Glomerular visceral epithelial cell (primary cell): ENCODE data around the gene CDK6.
A peak's percentile ranks its signal among the peaks of the same experiment; 100 is the strongest.

Experiments used
- DNase-seq: peaks from one replicate; pipeline ENCODE4 v3.0.0-alpha.2; 2016; ENCODE audit errors: extremely low spot score

Gene CDK6

GRCh38 chr7:92645114-92646061 is 191.0 kb downstream of the CDK6 start:
- DNase-seq, result peak; percentile 13

GRCh38 chr7:92644406-92645113 is 191.8 kb downstream of the CDK6 start:
- peak; percentile 40 for DNase-seq

- DNase-seq, result no peak
Measured at GRCh38 chr7:92643821-92644220, 192.6 kb downstream of the CDK6 start.

- DNase-seq, result peak; percentile 90
Measured at GRCh38 chr7:92641921-92642511, 194.4 kb downstream of the CDK6 start.

DNA sequence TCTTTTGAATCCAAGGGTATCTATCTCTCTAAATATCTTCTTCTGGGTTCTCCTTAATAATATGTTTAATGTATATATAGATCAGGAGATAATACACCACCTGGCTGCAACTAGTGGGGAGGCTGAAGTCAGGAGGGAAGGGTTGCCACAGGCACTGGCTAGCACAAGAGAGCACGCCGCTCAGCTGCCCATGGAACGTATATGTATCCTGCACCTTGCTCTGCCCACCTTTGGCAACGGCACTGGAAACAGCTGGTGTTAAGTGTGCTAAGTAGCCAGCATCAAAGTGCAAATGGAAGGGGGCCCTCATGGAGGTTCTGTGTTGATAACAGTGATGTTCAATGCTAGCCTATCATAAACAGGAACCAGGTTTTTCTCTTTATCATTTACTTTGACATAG is 196.4 kb downstream of the CDK6 start:
- DNase-seq, result no peak

DNA sequence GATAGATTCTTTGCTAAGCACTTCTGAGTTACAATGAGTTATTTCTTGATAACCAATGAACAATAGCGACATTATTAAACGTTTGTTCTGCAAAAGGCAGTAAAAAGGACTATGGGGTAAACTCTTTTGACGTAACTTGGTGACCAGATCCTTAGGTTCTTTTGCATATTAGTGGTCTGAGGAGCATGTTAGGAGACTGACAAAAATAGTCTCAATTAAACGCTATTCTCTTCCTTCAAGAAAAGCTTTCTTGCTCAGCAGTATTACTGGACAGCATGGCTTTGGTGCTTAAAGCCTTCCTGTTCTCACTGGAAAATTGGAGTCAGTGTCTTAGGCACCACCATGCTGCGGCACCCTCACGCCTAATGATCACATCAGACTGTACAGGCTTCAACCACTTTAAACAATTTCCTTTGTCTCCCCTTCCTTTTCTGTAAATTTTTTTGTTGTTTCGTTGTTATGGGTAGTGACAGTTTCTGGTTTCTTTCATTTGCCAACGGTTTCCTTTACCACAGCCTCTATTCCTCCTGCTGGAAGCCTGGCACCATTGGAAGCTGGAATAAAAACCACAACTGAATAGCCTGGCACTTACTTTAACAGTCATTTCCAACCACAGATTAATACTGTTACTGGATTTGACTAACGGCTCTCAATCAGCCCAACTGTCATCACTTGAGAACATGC is 197.0 kb downstream of the CDK6 start:
- peak; percentile 82 for DNase-seq

DNA sequence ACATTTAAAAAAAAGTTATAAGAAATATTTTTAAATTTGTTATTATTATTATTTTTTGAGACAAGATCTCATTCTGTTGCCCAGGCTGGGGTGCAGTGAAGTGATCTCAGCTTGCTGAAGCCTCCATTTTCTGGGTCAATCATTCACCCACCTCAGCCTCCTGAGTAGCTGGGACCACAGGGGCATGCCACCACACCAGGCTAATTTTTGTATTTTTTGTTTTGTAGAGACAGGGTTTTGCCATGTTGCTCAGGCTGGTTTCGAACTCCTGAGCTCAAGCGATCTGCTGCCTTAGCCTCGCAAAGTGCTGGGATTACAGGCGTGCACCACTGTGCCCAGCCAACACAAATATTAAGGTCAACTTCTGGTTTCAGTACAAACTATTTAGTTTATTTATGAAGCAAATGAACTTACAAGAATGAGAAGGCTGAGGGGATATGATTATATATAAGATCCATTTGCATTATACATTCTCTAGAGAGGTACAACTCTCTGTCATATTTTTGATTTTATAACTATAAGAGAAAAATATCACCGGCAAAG is 200.3 kb downstream of the CDK6 start:
- peak; percentile 18 for DNase-seq

GRCh38 chr7:92635538-92635937 is 200.8 kb downstream of the CDK6 start:
- DNase-seq, result no peak

- peak; percentile 87 for DNase-seq
Measured at GRCh38 chr7:92634924-92635519, 201.4 kb downstream of the CDK6 start.

DNA sequence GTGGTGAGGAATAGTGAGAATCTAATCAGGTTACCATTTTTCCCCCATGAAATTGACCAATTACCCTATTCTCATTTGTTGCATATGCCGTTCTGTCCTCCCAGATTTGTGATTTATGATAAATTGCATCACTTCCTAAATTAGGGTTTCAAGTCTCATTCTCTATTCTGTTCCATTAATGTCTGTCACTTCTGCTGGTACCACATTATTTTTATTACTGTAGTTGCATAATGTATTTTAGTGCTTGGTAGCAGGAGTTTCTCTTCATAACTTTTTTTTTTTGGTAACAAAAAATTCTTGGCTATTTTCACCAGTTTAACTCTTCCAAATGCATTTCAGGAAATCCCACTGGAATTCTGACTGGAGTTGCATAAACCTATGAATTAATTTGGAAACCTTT is 202.2 kb downstream of the CDK6 start:
- peak; percentile 26 for DNase-seq

DNA sequence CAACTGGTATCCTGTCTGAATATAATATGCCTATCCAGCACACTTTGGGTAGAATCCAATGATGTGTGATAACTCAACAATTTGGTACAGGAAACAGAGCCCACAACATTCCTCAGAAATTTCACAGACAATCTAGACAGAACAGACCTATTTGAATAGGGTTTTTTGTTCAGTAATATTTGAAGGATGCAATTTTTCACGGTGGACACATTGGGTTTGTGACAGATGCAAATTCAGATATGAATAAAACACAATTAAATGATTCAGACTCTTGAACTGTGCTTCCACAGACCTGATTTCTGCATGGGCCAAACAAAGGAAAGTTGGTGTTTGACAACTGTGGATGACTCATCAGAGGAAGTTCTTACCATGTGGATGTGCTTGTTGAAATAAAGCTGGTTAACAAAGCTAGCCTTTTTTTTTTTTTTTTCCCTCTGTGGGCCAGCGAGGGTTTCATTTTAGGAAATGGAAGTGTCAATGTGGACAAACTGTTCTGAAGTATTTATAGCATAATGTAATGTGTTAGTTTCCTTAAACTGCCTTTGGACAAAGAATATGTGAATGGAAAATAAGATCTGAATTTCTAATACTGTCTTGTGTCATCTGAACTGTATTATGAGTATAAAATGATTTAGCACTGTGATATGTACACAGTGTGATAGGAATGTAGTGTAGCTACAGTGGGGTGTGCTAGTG is 203.0 kb downstream of the CDK6 start:
- DNase-seq, result peak; percentile 86

- no peak for DNase-seq
Measured at GRCh38 chr7:92632791-92633190, 203.6 kb downstream of the CDK6 start.

DNA sequence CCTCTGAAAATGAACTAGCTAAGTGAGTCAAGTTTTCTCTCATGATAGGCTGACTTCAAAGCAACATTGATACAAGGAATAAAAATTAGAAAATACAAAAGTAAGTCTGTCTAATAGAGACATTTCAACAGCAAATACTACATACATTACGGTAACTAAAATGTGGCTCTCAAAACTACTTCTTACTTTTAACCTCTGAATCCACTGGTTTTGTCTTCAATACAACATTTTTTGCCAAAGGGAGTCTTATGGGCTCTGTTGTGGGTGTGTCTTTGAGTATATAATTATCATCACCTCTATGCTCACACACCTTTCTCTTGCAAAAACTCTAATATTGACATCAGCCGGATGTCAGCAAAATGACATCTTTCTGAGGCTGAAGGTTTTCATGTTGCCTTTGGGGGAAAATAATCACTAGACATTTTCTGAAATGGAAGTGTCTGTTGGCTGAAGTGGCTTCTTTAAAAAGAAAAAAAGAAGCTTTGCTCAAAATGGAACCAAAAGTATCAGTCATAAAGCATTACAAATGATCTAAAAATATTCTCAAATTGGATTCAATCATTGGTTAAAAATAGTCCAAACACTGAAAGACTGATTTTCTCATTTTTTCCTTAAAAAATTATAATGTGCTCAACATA is 204.4 kb downstream of the CDK6 start:
- no peak for DNase-seq

GRCh38 chr7:92631067-92631849 is 205.1 kb downstream of the CDK6 start:
- peak; percentile 37 for DNase-seq

GRCh38 chr7:92629779-92630178 is 206.6 kb downstream of the CDK6 start:
- no peak for DNase-seq

DNA sequence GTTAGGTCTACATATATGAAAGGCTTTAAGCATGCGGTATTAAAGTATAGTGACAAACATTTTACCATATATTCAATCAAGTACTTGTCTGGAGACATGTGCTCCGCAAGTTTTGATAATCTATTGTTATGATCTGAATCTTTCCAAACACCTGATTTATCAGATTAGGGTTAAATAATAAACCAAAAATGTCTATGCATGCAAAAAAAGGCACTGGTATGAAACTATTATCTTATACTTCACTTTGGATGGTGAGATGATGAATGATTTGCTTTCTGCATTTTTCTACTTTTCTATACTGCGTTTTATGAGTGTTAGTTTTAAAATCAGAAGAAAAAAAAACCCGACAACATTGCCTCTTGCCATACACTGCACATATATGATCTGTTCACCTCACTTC is 208.4 kb downstream of the CDK6 start:
- DNase-seq, result no peak

GRCh38 chr7:92626281-92626809 is 210.0 kb downstream of the CDK6 start:
- no peak for DNase-seq

DNA sequence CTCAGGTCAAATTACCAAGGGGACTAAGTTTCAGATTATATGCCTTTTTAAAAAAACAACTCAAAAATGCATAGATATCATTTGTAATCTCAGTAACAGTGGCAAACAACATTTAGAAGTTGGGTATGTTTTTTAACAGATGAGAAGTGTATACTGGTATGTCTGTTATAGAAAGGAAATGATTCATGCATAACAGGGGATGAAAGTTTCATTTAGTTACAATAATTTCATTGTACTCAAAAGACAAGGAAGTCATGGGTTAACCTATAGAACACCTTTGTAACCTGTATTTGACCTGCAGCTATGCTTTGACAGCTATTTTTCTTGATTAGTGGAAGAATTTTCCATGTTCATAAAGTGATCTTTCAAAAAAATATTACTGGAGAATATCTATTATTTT is 210.8 kb downstream of the CDK6 start:
- DNase-seq, result no peak
